Measurements from ENCODE around the gene CAPRIN2.

The CAPRIN2 gene

DNA sequence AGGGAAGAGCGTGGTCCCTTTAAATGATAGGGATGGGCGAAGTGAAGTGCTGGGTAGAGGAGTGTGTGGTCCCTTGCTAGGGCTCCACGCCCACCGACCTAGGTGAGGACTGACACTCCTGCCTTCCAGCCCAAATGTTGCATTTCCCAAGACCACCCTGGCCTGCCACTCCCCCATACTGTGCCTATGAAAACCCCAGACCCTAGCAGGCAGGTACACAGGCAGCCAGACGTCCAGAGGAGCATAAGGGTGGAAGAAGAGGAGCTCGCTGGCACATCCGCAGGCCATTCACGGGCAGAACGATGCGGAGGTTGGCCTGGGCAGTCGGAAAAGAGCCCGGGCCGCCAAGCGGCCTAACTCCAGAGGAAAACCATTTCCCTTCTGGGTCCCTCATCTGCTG lies 58.3 kb downstream of the CAPRIN2 start:
- DNase-seq = no peak

DNA sequence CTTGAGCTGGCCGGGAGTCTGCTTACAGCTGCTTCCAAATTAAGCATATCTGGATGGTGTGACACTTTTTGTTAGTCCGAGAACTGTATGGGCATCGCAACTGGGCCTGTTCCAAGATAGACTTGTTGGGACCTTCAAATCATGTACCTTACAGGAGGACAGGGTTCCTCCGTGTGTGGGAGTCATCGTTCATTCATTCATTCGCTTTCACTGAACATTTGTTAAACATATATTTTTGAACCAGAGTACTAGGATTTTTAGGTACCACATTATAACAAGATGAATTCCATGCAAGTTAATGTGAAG lies 58.7 kb downstream of the CAPRIN2 start:
- no peak for DNase-seq

DNA sequence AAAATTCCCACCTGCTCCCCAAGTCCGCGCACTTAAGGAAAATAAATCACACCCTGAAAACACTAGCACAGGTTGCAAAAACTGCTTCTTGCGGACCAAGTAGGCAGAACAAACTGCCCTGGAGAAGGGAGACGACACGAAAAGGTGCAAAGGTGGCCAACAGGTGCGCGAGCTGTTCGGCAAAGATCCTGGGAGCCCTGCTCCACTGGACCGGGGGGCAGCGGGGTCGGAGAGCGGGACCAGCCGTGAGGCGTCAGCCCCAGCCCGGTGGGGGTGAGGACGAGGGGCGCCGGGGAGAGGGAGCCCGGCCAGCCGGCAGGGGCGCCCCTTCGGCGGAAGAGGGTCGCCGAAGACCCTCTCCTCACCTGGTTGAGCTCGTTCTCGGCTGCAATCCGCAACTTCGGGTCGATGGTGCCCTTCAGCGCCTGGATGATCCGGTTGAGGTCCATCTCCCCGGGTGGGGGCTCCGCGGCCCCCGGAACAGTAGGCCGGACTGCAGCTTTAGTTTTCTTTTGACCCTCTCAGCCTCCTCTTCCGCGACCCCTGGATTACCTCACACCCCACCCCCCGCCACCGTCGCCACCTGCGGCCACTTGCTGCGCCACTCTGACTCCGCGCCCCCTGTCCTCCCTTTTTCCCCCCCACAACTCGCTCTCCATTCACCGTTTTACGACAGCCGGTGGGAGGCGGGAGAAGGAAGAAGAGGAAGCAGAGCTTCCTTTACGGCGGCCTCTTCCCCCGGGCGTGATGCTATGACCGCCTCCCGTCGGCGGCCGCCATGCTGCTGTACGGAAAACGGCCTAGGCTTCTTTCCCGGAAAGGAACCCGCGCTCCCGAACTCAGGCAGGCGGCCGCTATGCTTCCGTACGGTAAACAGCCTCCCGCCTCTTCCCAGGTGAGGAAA lies 59.3 kb downstream of the CAPRIN2 start, which contains the start of gene IPO8:
TSS of gene IPO8 (minus strand) at position 671 of the 904 bp plus-strand sequence. CDS start at position 449, 222 bp downstream.
- DNase-seq = peak; percentile 91

DNA sequence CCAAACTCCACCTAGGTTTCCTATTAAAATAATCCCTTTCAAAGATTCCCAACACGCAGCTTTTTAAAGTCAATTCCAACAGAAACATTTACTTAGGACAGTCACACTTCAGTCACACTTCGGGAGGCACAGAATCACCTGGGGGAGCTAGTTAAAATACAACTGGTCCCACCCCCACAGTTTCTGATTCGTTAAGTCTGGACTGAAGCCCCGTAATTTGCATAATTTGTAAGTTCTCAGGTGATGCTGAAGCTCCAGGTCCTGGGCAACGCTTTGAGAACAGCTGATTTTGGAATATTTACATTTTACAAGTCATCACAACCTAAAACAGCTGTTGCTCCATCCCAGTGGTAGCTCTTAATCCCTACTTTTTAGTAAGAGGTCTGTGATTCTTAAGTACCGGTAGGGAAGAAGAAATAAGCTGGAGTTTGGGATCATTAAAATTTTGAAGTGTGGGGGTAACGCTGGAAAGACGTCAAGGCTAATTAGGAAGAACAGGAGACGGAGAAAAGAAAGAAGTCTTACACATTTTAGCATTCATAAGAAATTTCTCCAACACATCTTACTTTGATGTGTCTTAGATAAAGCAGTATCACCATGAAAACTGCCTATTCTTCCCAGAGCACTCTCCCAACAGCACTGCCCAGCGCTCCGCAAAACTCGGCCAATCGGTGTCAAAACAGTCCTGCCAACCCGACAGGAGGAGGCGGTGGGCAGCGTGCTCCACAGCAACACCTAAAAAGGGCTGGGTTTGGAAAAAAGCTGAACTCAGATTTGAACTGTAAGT lies 60.1 kb downstream of the CAPRIN2 start:
- DNase-seq = peak; percentile 8

GRCh38 chr12:30692470-30692869 lies 62.3 kb downstream of the CAPRIN2 start:
- no peak for DNase-seq

GRCh38 chr12:30691122-30691879 lies 63.5 kb downstream of the CAPRIN2 start:
- DNase-seq = no peak

GRCh38 chr12:30687265-30687986 lies 67.3 kb downstream of the CAPRIN2 start:
- no peak for DNase-seq

GRCh38 chr12:30679241-30679640 lies 75.5 kb downstream of the CAPRIN2 start:
- no peak for DNase-seq

DNA sequence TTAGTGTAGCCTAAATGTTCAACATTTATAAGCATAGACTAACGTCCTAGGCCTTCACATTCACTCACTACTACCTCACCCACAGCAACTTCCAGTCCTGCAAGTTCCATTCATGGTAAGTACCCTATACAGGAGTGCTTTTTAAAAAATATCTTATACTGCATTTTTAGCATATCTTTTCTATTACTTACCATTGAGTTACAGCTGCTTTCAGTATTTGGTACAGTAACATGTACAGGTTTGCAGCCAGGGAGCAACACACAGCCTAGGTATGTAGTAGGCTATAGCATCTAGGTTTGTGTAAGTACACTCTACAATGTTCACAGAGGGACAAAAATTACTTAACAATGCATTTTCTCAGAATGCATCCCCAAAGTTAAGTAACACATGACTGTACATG lies 76.5 kb downstream of the CAPRIN2 start:
- DNase-seq = no peak

GRCh38 chr12:30661210-30661609 lies 93.5 kb downstream of the CAPRIN2 start:
- DNase-seq = no peak
